ENCODE measurements around the gene ZHX3. TPM values are rescaled to one million over a fixed set of nuclear protein-coding genes. Genes with fewer than 3 reads are reported as not detected.

Gene ZHX3
- polyA plus RNA-seq, 1 donor = 14.0 TPM

DNA sequence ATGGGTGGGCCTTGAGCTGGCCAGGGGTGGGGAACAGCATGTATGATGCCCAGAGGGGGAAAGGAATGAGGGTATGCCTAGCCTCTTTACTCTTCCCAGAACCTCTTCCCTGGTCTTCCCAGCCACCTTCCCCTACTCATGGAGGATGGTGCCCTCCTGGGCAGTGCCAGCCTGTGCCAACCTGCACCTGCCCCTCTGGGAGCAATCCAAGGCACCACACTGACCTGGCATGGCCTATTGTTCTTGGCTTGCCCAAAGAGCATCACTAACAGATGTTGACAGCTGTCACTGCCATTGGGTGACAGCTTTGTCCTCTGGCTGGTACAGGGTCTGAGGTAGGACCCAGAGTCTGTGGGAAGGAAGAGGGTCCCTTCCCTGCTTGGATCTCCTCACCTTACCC lies 36.0 kb upstream of the ZHX3 start:
- no peaks in the 10 kb centered on the region for H3K27me3 ChIP-seq (ENCODE audit: control insufficient read depth, insufficient read depth, low read length)
- DNase-seq = no peak
- H3K27ac ChIP-seq (ENCODE audit: low read length) = no peak overlapping the region
- H3K4me1 ChIP-seq (ENCODE audit: control insufficient read depth, insufficient read depth, low read length) = peaks cover 6% of the 10 kb centered on the region
- no peak overlapping the region for H3K4me3 ChIP-seq (ENCODE audit: low read length)
- no peaks in the 10 kb centered on the region for H3K9me3 ChIP-seq (ENCODE audit: control insufficient read depth, low read depth, low read length)
- peaks cover 83% of the 10 kb centered on the region for H3K36me3 ChIP-seq (ENCODE audit: control insufficient read depth, insufficient read depth, low read length)

DNA sequence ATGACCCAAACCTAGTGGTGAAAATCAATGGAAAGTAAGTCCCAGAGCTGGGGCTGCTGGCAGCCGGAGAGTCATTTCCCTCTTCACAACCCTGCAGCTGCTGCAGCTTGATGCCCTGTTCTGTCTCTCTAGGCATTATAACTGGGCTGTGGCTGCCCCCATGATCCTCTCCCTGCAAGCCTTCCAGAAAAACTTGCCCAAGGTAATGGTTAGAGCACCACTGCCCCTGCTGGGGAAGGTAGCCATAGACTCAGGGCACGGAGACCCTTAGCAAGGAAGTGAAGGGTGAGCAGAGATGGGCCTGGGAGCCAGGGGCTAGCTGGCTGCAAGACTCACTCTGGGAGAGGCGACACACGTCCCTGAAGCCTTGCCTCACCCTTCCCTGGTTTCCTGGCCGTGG lies 35.1 kb upstream of the ZHX3 start:
- H3K4me3 ChIP-seq (ENCODE audit: low read length) = no peak overlapping the region
- H3K27ac ChIP-seq (ENCODE audit: low read length) = no peak overlapping the region
- H3K4me1 ChIP-seq (ENCODE audit: control insufficient read depth, insufficient read depth, low read length) = no peaks in the 10 kb centered on the region
- no peak for DNase-seq
- no peaks in the 10 kb centered on the region for H3K27me3 ChIP-seq (ENCODE audit: control insufficient read depth, insufficient read depth, low read length)
- H3K36me3 ChIP-seq (ENCODE audit: control insufficient read depth, insufficient read depth, low read length) = peaks cover 80% of the 10 kb centered on the region
- H3K9me3 ChIP-seq (ENCODE audit: control insufficient read depth, low read depth, low read length) = no peaks in the 10 kb centered on the region
- WGBS (ENCODE audit: insufficient coverage, low lambda C conversion rate) = no CpG with 5 or more reads among the region's 5 CpGs

DNA sequence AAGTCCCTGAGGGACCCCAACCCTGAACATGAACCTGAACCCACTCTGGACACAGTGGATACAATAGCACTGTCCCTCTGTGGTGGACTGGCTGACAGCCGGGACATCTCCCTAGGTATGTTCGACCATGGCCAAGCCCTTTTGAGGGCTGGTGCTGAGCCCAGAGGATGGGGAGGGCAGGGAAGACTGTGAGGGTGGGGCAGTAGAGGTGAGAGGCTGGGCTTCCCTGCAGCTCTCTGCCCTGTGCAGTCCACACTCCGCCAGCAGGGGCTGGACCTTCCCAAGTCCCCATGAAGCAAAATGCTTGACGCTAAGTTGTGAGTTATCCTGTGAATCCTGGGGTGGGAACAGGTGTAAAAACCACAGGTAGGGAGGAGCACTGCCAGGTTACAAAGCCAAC lies 34.6 kb upstream of the ZHX3 start:
- Histone ChIP-seq H3K4me3 (ENCODE audit: low read length) (no peak overlapping the region), H3K4me1 (ENCODE audit: control insufficient read depth, insufficient read depth, low read length) (no peaks in the 10 kb centered on the region), H3K36me3 (ENCODE audit: control insufficient read depth, insufficient read depth, low read length) (peaks cover 80% of the 10 kb centered on the region)

DNA sequence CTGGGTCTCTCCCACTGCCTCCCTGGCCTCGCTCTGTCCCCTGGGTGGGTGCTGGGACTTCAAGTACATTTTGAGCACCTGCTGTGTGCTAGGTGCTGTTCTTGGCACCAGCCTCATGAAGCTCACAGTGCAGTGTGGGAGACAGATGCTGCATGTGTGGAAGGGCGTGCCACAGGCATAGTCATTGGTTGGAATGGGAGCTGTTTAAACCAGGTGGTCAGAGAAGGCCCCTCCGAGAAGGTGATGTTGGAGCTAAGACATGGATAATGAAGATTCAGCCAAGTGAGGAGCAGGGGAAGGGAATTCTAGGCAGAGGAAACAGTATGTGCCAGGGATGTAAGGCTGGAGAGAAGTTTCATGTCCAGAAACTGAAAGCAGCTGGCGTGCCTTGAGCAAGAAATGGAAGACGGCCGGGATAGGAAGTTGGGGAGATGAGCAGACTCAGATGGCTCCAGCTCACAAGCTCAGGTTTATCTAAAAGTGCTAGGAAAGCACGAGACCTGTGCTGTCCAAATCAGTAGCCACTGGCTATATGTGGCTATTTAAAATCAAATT lies 33.0 kb upstream of the ZHX3 start:
- no peaks in the 10 kb centered on the region for H3K9me3 ChIP-seq (ENCODE audit: control insufficient read depth, low read depth, low read length)
- H3K36me3 ChIP-seq (ENCODE audit: control insufficient read depth, insufficient read depth, low read length) = peaks cover 79% of the 10 kb centered on the region
- H3K27ac ChIP-seq (ENCODE audit: low read length) = no peak overlapping the region
- no peak for DNase-seq
- H3K4me3 ChIP-seq (ENCODE audit: low read length) = no peak overlapping the region
- H3K4me1 ChIP-seq (ENCODE audit: control insufficient read depth, insufficient read depth, low read length) = no peaks in the 10 kb centered on the region
- 94% methylated on average over 3 of the region's 7 CpGs for WGBS (ENCODE audit: insufficient coverage, low lambda C conversion rate)
- no peaks in the 10 kb centered on the region for H3K27me3 ChIP-seq (ENCODE audit: control insufficient read depth, insufficient read depth, low read length)

More for the DNA sequence above, 34.6 kb upstream of the ZHX3 start:
- Histone ChIP-seq H3K9me3 (ENCODE audit: control insufficient read depth, low read depth, low read length) (no peaks in the 10 kb centered on the region), H3K27ac (ENCODE audit: low read length) (no peak overlapping the region), H3K27me3 (ENCODE audit: control insufficient read depth, insufficient read depth, low read length) (no peaks in the 10 kb centered on the region)
- no peak for DNase-seq
- no CpG with 5 or more reads among the region's 4 CpGs for WGBS (ENCODE audit: insufficient coverage, low lambda C conversion rate)

DNA sequence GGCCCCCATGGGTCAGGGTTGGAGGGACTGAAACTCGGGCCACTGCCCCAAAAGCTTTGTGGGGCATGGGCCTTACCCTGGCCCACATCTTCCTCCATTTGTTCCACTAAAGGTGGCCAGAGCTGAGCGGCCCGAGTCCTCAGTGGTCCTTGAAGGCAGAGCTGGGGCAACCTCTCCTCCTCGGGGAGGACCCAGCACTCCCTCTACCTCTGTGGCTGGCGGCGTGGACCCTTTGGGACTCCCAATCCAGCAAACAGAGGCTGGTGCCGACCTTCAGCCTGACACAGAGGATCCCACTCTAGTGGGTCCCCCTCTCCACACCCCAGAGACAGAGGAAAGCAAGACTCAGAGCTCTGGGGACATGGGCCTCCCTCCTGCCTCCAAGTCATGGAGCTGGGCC lies 32.4 kb upstream of the ZHX3 start:
- WGBS (ENCODE audit: insufficient coverage, low lambda C conversion rate) = no CpG with 5 or more reads among the region's 7 CpGs
- Histone ChIP-seq H3K27ac (ENCODE audit: low read length) (no peak overlapping the region), H3K4me3 (ENCODE audit: low read length) (no peak overlapping the region), H3K27me3 (ENCODE audit: control insufficient read depth, insufficient read depth, low read length) (no peaks in the 10 kb centered on the region), H3K4me1 (ENCODE audit: control insufficient read depth, insufficient read depth, low read length) (no peaks in the 10 kb centered on the region), H3K36me3 (ENCODE audit: control insufficient read depth, insufficient read depth, low read length) (peaks cover 74% of the 10 kb centered on the region), H3K9me3 (ENCODE audit: control insufficient read depth, low read depth, low read length) (no peaks in the 10 kb centered on the region)
- DNase-seq = no peak

DNA sequence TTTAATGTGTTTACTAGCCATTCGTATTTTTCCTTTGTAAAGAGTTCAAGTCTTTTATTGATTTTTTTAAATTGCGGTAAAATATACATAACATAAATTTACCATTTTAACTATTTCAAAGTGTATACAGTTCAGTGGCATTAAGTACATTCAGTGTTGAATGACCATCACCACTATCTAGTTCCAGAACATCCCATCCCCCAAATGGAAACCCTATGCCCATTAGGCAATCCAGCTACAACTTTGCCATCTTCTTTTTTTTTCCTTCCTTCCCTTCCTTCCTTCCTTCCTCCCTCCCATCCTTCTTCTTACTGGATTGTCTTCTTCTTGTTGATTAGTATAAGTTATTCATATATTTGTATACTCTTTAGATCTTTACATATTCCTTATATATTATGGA lies 31.7 kb upstream of the ZHX3 start:
- no peak for DNase-seq
- WGBS (ENCODE audit: insufficient coverage, low lambda C conversion rate) = 100% methylated on average over 1 of the region's 2 CpGs
- H3K9me3 ChIP-seq (ENCODE audit: control insufficient read depth, low read depth, low read length) = no peaks in the 10 kb centered on the region
- no peak overlapping the region for H3K4me3 ChIP-seq (ENCODE audit: low read length)
- H3K4me1 ChIP-seq (ENCODE audit: control insufficient read depth, insufficient read depth, low read length) = peaks cover 4% of the 10 kb centered on the region
- H3K36me3 ChIP-seq (ENCODE audit: control insufficient read depth, insufficient read depth, low read length) = peaks cover 69% of the 10 kb centered on the region
- H3K27me3 ChIP-seq (ENCODE audit: control insufficient read depth, insufficient read depth, low read length) = no peaks in the 10 kb centered on the region
- H3K27ac ChIP-seq (ENCODE audit: low read length) = no peak overlapping the region

DNA sequence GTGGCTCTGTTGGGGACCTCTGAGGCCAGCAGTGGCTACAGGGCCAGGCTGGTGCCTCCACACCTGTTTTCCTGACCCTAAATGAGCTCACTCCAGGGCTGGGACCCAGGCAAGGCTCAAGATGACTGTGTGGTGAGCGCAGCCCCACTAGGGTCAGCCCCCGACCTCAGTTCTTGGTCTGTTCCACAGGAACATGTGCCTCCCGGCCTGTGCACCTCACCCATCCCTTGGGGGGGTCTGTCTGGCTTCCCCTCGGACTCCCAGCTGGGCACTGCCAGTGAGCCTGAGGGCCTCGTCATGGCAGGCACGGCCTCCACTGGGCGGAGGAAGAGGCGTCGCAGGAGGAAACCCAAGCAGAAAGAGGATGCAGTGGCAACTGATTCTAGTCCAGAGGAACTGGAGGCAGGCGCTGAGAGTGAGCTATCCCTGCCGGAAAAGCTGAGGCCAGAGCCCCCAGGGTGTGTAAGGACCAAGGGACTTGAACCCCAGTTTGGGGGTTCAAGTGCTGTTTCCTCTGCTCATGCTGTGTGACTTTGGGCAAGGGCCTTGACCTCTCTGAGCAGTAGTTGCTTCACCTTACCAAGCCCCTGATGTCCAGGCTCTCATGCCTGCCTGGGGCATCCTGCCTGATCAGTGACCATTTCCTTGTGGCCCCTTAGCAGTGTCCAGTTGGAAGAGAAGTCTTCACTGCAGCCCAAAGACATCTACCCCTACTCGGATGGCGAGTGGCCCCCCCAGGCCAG lies 31.1 kb upstream of the ZHX3 start:
- peaks cover 62% of the 10 kb centered on the region for H3K36me3 ChIP-seq (ENCODE audit: control insufficient read depth, insufficient read depth, low read length)
- no peaks in the 10 kb centered on the region for H3K9me3 ChIP-seq (ENCODE audit: control insufficient read depth, low read depth, low read length)
- no peak overlapping the region for H3K4me3 ChIP-seq (ENCODE audit: low read length)
- WGBS (ENCODE audit: insufficient coverage, low lambda C conversion rate) = no CpG with 5 or more reads among the region's 13 CpGs
- H3K4me1 ChIP-seq (ENCODE audit: control insufficient read depth, insufficient read depth, low read length) = peaks cover 5% of the 10 kb centered on the region
- no peaks in the 10 kb centered on the region for H3K27me3 ChIP-seq (ENCODE audit: control insufficient read depth, insufficient read depth, low read length)
- no peak for DNase-seq
- no peak overlapping the region for H3K27ac ChIP-seq (ENCODE audit: low read length)

DNA sequence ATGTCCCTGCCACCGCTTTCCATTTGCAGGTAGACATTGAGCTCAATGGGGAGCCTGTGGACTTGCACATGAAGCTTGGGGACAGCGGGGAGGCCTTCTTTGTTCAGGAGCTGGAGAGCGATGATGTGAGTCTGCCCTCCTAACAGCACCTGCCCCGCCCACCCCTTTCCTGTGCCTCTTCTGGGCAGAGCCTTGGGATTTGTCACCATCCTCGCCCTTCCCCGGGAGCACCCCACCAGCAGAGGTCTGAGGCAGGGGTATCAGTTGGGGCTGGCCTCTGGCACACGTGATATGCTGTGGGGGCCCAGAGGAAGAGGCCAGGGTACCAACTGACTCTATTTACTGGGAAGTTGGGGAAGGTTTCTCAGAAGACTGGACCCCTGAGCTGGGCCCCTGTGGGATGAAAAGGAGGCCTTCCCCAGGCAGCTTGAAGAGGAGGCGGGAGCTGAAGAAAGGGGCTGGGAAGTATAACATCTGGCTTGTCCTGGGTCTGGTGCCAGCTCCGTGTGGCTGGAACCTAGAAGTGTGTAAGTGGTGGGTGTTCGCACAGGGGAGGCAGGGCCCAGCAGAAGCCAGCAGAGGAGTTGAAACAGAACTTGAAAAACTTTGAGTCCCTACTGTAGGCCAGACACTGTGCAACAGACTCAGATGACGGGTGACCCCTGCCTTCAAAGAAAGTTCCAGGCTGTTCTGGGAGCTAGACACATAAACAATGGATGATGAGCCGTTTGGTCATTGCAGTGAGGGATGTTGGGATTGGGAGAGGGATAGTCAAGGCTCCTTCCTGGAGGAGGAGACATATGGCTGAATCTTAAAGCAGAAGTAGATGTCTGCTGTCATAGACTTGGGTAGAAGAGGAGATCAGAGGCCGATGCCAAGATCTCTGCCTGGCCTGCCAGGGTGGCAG lies 30.2 kb upstream of the ZHX3 start:
- no peak overlapping the region for H3K27ac ChIP-seq (ENCODE audit: low read length)
- no peaks in the 10 kb centered on the region for H3K27me3 ChIP-seq (ENCODE audit: control insufficient read depth, insufficient read depth, low read length)
- no CpG with 5 or more reads among the region's 13 CpGs for WGBS (ENCODE audit: insufficient coverage, low lambda C conversion rate)
- peaks cover 14% of the 10 kb centered on the region for H3K4me1 ChIP-seq (ENCODE audit: control insufficient read depth, insufficient read depth, low read length)
- no peaks in the 10 kb centered on the region for H3K9me3 ChIP-seq (ENCODE audit: control insufficient read depth, low read depth, low read length)
- no peak overlapping the region for H3K4me3 ChIP-seq (ENCODE audit: low read length)
- no peak for DNase-seq
- peaks cover 56% of the 10 kb centered on the region for H3K36me3 ChIP-seq (ENCODE audit: control insufficient read depth, insufficient read depth, low read length)

DNA sequence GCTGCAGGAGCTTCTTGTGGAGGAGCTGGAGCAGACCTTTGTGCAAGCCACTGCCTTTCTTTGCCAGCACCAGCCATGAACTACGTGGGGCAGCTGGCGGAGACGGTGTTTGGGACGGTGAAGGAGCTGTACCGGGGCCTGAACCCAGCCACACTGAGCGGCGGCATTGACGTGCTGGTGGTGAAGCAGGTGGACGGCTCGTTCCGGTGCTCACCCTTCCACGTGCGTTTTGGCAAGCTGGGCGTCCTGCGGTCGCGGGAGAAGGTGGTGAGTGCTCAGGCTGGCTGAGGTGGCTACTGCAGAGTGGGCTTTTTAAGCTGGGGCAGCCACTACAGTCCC lies 28.2 kb upstream of the ZHX3 start:
- no CpG with 5 or more reads among the region's 17 CpGs for WGBS (ENCODE audit: insufficient coverage, low lambda C conversion rate)
- H3K27ac ChIP-seq (ENCODE audit: low read length) = no peak overlapping the region
- peaks cover 42% of the 10 kb centered on the region for H3K36me3 ChIP-seq (ENCODE audit: control insufficient read depth, insufficient read depth, low read length)
- no peak for DNase-seq
- no peak overlapping the region for H3K4me3 ChIP-seq (ENCODE audit: low read length)
- H3K9me3 ChIP-seq (ENCODE audit: control insufficient read depth, low read depth, low read length) = no peaks in the 10 kb centered on the region
- peaks cover 26% of the 10 kb centered on the region for H3K4me1 ChIP-seq (ENCODE audit: control insufficient read depth, insufficient read depth, low read length)
- no peaks in the 10 kb centered on the region for H3K27me3 ChIP-seq (ENCODE audit: control insufficient read depth, insufficient read depth, low read length)

DNA sequence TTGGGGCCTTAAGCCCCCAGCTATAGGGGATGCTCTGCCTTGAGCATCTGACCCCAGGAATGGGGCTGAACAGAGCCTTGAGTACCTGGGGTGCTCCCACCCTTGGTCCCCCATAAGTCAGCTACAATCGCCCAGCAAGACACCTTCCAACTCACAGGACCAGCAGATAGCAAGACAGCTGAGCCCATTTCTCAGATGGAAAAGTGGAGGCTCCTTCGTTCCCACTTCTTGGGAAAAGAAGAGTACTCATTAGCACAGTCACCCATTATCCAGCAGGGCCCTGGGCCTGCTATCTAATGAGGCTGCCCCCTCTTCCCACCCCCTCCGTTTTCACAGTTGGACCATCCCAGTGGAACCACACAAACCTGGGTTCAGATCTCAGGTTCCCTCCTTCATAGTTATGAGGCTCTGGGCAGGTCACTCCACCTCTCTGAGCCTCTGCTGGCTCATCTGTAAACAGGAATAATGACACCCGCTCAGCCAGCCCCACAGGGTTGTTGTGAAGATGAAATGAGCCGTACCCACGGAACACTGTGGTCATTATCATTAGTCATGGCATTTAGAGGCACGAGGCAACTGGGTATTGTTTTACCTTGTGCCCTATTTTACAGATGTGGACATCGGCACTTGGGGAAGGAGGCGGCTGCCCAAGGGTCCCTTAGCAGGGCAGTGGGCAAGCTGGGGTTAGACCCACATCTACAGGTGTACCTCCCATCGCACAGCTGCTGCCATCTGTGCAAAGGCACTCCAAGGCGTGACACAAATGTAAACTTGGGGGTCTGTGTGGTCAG lies 27.6 kb upstream of the ZHX3 start:
- Histone ChIP-seq H3K27ac (ENCODE audit: low read length) (no peak overlapping the region), H3K36me3 (ENCODE audit: control insufficient read depth, insufficient read depth, low read length) (peaks cover 38% of the 10 kb centered on the region), H3K27me3 (ENCODE audit: control insufficient read depth, insufficient read depth, low read length) (no peaks in the 10 kb centered on the region), H3K4me1 (ENCODE audit: control insufficient read depth, insufficient read depth, low read length) (peaks cover 26% of the 10 kb centered on the region), H3K4me3 (ENCODE audit: low read length) (no peak overlapping the region), H3K9me3 (ENCODE audit: control insufficient read depth, low read depth, low read length) (no peaks in the 10 kb centered on the region)
- no peak for DNase-seq
- no CpG with 5 or more reads among the region's 11 CpGs for WGBS (ENCODE audit: insufficient coverage, low lambda C conversion rate)

Data from large intestine (tissue), 3 donors.